ENCODE data around the gene TMEM129.

The TMEM129 gene

GRCh38 chr4:1764670-1765069 lies 43.5 kb upstream of the TMEM129 start:
- DNase-seq (ENCODE audit: low read depth, low spot score) = no peak
- WGBS (ENCODE audit: insufficient coverage, insufficient read length) = no CpG with 5 or more reads among the region's 9 CpGs
- no peak overlapping the region for H3K27ac ChIP-seq (ENCODE audit: low read length)

GRCh38 chr4:1763550-1764080 lies 42.5 kb upstream of the TMEM129 start:
- H3K4me3 ChIP-seq (ENCODE audit: low read length) = no peak overlapping the region
- H3K27me3 ChIP-seq (ENCODE audit: control insufficient read depth, insufficient read depth, low read length) = no peaks in the 10 kb centered on the region
- no peaks in the 10 kb centered on the region for H3K9me3 ChIP-seq (ENCODE audit: control insufficient read depth, insufficient read depth, low read length)
- DNase-seq (ENCODE audit: low read depth, low spot score) = no peak
- no peak overlapping the region for H3K27ac ChIP-seq (ENCODE audit: low read length)
- peaks cover 17% of the 10 kb centered on the region for H3K4me1 ChIP-seq (ENCODE audit: control insufficient read depth, insufficient read depth, low read length)
- H3K36me3 ChIP-seq (ENCODE audit: control insufficient read depth, insufficient read depth, low read length) = no peaks in the 10 kb centered on the region
- WGBS (ENCODE audit: insufficient coverage, insufficient read length) = no CpG with 5 or more reads among the region's 36 CpGs

More at GRCh38 chr4:1764670-1765069, 43.5 kb upstream of the TMEM129 start:
- no peaks in the 10 kb centered on the region for H3K9me3 ChIP-seq (ENCODE audit: control insufficient read depth, insufficient read depth, low read length)
- peaks cover 19% of the 10 kb centered on the region for H3K4me1 ChIP-seq (ENCODE audit: control insufficient read depth, insufficient read depth, low read length)
- H3K4me3 ChIP-seq (ENCODE audit: low read length) = no peak overlapping the region
- no peaks in the 10 kb centered on the region for H3K36me3 ChIP-seq (ENCODE audit: control insufficient read depth, insufficient read depth, low read length)
- H3K27me3 ChIP-seq (ENCODE audit: control insufficient read depth, insufficient read depth, low read length) = no peaks in the 10 kb centered on the region

- no peak for DNase-seq (ENCODE audit: low read depth, low spot score)
- Histone ChIP-seq H3K9me3 (ENCODE audit: control insufficient read depth, insufficient read depth, low read length) (no peaks in the 10 kb centered on the region), H3K4me3 (ENCODE audit: low read length) (no peak overlapping the region), H3K27me3 (ENCODE audit: control insufficient read depth, insufficient read depth, low read length) (no peaks in the 10 kb centered on the region), H3K27ac (ENCODE audit: low read length) (no peak overlapping the region), H3K4me1 (ENCODE audit: control insufficient read depth, insufficient read depth, low read length) (peaks cover 12% of the 10 kb centered on the region), H3K36me3 (ENCODE audit: control insufficient read depth, insufficient read depth, low read length) (no peaks in the 10 kb centered on the region)
- WGBS (ENCODE audit: insufficient coverage, insufficient read length) = no CpG with 5 or more reads among the region's 31 CpGs
Measured at GRCh38 chr4:1763070-1763549, 42.0 kb upstream of the TMEM129 start.

DNA sequence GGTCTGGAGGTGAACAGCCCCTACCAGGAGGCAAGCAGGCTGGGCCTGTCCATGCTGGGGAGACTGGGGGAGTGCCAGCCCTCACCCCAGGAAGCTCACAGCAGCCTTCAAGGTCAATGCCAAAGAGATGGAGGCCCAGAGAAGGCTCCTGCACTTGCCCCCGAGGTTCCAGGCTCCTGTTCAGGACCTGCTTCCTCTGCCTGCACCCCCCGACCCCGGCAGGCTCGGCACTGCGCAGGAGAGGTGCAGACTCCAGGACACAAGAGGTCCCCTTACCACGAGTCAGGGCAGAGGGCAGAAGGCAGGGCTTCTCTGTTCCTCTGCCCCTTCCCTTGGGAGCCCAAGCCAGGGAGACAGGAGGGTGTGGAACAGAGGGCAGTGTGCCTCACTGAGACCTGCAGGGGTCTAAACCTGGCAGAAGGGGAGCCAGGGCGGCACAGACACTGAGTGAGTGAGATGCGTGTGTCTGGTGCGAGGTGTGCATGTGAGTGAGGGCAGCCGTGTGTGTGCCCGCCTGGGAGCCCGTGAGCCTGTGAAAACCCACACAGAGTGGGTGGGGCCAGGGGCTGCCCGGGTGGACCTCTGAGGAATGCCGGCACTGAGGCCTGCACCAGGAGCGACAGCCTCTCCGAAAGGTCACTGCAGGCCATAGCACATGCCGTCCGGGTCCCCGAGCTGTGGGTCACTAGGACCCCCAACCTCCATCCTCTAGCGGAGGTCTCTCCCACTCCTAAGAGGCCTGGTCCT lies 41.3 kb upstream of the TMEM129 start:
- Histone ChIP-seq H3K27me3 (ENCODE audit: control insufficient read depth, insufficient read depth, low read length) (no peaks in the 10 kb centered on the region), H3K9me3 (ENCODE audit: control insufficient read depth, insufficient read depth, low read length) (no peaks in the 10 kb centered on the region), H3K36me3 (ENCODE audit: control insufficient read depth, insufficient read depth, low read length) (no peaks in the 10 kb centered on the region), H3K4me1 (ENCODE audit: control insufficient read depth, insufficient read depth, low read length) (peaks cover 12% of the 10 kb centered on the region), H3K4me3 (ENCODE audit: low read length) (no peak overlapping the region), H3K27ac (ENCODE audit: low read length) (no peak overlapping the region)
- no peak for DNase-seq (ENCODE audit: low read depth, low spot score)
- no CpG with 5 or more reads among the region's 20 CpGs for WGBS (ENCODE audit: insufficient coverage, insufficient read length)

- no peak overlapping the region for H3K4me3 ChIP-seq (ENCODE audit: low read length)
- DNase-seq (ENCODE audit: low read depth, low spot score) = no peak
- no peak overlapping the region for H3K27ac ChIP-seq (ENCODE audit: low read length)
- no peaks in the 10 kb centered on the region for H3K9me3 ChIP-seq (ENCODE audit: control insufficient read depth, insufficient read depth, low read length)
- WGBS (ENCODE audit: insufficient coverage, insufficient read length) = no CpG with 5 or more reads among the region's 32 CpGs
- H3K36me3 ChIP-seq (ENCODE audit: control insufficient read depth, insufficient read depth, low read length) = no peaks in the 10 kb centered on the region
- H3K27me3 ChIP-seq (ENCODE audit: control insufficient read depth, insufficient read depth, low read length) = no peaks in the 10 kb centered on the region
- H3K4me1 ChIP-seq (ENCODE audit: control insufficient read depth, insufficient read depth, low read length) = peaks cover 9% of the 10 kb centered on the region
Measured at GRCh38 chr4:1761130-1761689, 40.1 kb upstream of the TMEM129 start.

DNA sequence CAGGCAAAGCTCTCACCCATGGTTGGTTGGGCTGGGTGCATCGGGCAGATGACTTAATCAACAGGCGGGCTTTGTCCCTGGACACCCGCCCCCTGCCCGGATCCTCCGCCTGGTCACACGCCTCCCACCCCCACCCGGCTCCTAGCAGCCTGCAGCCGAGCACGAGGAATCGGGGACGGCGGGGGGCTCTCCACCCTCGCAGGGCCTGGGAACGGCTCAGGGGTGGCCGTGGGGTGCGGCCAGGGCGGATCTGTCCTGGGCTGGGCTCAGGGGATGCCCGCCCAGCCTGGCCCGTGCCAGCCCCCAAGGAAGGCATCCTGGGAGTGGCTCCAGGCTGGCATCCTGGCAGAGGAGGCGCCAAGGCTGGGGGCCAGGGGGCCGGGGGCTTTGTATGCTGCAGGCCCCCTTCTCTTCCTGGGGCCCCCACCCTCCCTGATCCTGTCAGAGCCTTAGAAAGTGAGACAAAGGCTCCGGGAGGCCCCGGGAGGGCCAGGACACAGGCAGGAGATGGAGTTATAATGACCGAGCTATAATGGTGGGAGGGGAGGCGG lies 39.5 kb upstream of the TMEM129 start:
- Histone ChIP-seq H3K27me3 (ENCODE audit: control insufficient read depth, insufficient read depth, low read length) (no peaks in the 10 kb centered on the region), H3K9me3 (ENCODE audit: control insufficient read depth, insufficient read depth, low read length) (no peaks in the 10 kb centered on the region), H3K36me3 (ENCODE audit: control insufficient read depth, insufficient read depth, low read length) (no peaks in the 10 kb centered on the region), H3K4me3 (ENCODE audit: low read length) (no peak overlapping the region), H3K4me1 (ENCODE audit: control insufficient read depth, insufficient read depth, low read length) (peaks cover 3% of the 10 kb centered on the region; the same call in 1 of the 2 replicates), H3K27ac (ENCODE audit: low read length) (no peak overlapping the region)
- DNase-seq (ENCODE audit: low read depth, low spot score) = no peak
- no CpG with 5 or more reads among the region's 25 CpGs for WGBS (ENCODE audit: insufficient coverage, insufficient read length)

DNA sequence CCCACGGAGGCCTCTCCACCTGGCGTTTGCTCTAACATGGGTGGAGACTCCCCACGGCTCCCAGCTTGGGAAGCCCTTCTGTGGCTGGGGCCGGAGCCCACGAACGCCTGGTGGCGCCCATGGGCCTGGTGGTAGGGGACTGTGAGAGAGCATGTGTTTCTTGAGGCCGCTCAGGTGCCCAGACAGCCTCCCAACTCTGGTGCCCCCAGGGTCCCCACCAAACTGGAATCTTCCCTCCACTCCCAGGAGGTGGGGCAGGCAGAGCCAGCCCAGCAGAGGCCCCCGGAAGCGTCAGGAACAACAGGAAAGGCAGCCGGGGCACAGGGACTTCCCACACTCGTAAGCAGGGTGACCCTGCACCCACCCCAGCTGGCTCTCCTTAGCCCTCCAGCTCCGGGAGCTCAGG lies 38.7 kb upstream of the TMEM129 start:
- WGBS (ENCODE audit: insufficient coverage, insufficient read length) = no CpG with 5 or more reads among the region's 13 CpGs
- H3K27me3 ChIP-seq (ENCODE audit: control insufficient read depth, insufficient read depth, low read length) = no peaks in the 10 kb centered on the region
- peaks cover 1% of the 10 kb centered on the region; the same call in 1 of the 2 replicates for H3K4me1 ChIP-seq (ENCODE audit: control insufficient read depth, insufficient read depth, low read length)
- no peak overlapping the region for H3K27ac ChIP-seq (ENCODE audit: low read length)
- DNase-seq (ENCODE audit: low read depth, low spot score) = no peak
- H3K4me3 ChIP-seq (ENCODE audit: low read length) = no peak overlapping the region
- H3K36me3 ChIP-seq (ENCODE audit: control insufficient read depth, insufficient read depth, low read length) = no peaks in the 10 kb centered on the region
- no peaks in the 10 kb centered on the region for H3K9me3 ChIP-seq (ENCODE audit: control insufficient read depth, insufficient read depth, low read length)

DNA sequence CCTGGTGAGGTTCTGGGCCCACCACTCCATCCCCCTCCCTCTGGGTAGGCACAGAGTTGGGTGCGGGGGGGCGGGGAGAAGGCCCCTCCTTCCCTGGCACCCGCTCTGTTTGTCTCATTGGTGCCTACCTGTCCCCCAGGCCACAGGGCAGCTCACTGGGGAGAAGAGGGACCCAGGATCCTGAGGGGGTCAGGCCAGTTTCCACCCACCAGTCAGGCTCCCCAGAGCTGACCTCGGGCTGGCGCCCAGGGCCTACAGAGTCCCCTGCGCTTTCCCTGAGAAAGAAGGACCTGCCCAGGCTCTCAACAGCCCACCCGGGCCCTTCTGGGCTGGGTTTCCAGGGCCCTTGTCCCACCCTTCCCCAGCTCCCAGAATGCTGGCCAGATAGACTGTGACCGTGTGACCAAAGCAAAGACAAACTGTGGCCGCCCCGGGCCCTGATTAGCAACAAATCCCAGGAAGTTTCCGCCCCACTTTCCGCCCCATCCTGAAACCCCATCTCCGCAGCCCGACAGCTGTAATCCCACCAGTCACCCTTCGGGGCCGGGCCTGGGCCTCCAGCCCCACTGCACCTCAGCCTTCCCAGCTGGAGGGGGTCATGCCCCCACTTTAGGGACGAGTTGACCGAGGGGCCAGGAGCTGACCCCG lies 38.2 kb upstream of the TMEM129 start:
- H3K27ac ChIP-seq (ENCODE audit: low read length) = no peak overlapping the region
- no CpG with 5 or more reads among the region's 19 CpGs for WGBS (ENCODE audit: insufficient coverage, insufficient read length)
- H3K36me3 ChIP-seq (ENCODE audit: control insufficient read depth, insufficient read depth, low read length) = no peaks in the 10 kb centered on the region
- H3K4me3 ChIP-seq (ENCODE audit: low read length) = no peak overlapping the region
- no peaks in the 10 kb centered on the region for H3K27me3 ChIP-seq (ENCODE audit: control insufficient read depth, insufficient read depth, low read length)
- no peaks in the 10 kb centered on the region for H3K9me3 ChIP-seq (ENCODE audit: control insufficient read depth, insufficient read depth, low read length)
- no peak for DNase-seq (ENCODE audit: low read depth, low spot score)
- peaks cover 1% of the 10 kb centered on the region; the same call in 1 of the 2 replicates for H3K4me1 ChIP-seq (ENCODE audit: control insufficient read depth, insufficient read depth, low read length)

- DNase-seq (ENCODE audit: low read depth, low spot score) = no peak
- no peak overlapping the region for H3K27ac ChIP-seq (ENCODE audit: low read length)
- H3K36me3 ChIP-seq (ENCODE audit: control insufficient read depth, insufficient read depth, low read length) = no peaks in the 10 kb centered on the region; the same call in 1 of the 2 replicates
- H3K4me1 ChIP-seq (ENCODE audit: control insufficient read depth, insufficient read depth, low read length) = no peaks in the 10 kb centered on the region; the same call in 1 of the 2 replicates
- no CpG with 5 or more reads among the region's 27 CpGs for WGBS (ENCODE audit: insufficient coverage, insufficient read length)
- H3K9me3 ChIP-seq (ENCODE audit: control insufficient read depth, insufficient read depth, low read length) = no peaks in the 10 kb centered on the region
- H3K27me3 ChIP-seq (ENCODE audit: control insufficient read depth, insufficient read depth, low read length) = no peaks in the 10 kb centered on the region
- no peak overlapping the region for H3K4me3 ChIP-seq (ENCODE audit: low read length)
Measured at GRCh38 chr4:1758306-1759121, 37.4 kb upstream of the TMEM129 start.
